IMR-90 (cell line): Measurements from ENCODE around the gene DCLK1. TPM values are rescaled to one million over a fixed set of nuclear protein-coding genes. Genes with fewer than 3 reads are reported as not detected.

ENCODE experiments used
- ATAC-seq: fragments of 200-7000 bp; cut with Tn5 transposase; 2 replicates; pipeline ENCODE4 v1.9.1; 2020; ENCODE audit warnings: low read depth, mild to moderate bottlenecking, moderate library complexity
- BruUV-seq: library from RNA; stranded (reverse); fragments of 400-500 nt; replicated peaks from 2 replicates; lab custom pipeline; 2021; lab: Mats Ljungman, UMichigan
- CTCF ChIA-PET: fragments of 300-600 bp; formaldehyde crosslinking; extraction: SDS; loops from one replicate; lab custom pipeline; 2021; ENCODE audit warnings: antibody characterized with exemption; lab: Yijun Ruan, JAX
- POLR2A ChIA-PET: fragments of 300-600 bp; sonication (Branson Sonifier 250); formaldehyde crosslinking; loops from one replicate; lab custom pipeline; 2022; ENCODE audit warnings: antibody characterized with exemption; ENCODE audit not compliant: unreplicated experiment; lab: Charles Lee
- DNase-seq: peaks from one replicate; pipeline ENCODE4 v3.0.0; 2013
- H2AFZ ChIP-seq: replicated peaks from 2 replicates; pipeline ENCODE3; 2013; ENCODE audit warnings: low read length, mild to moderate bottlenecking; ENCODE audit not compliant: poor library complexity
- H2AK5ac ChIP-seq: 2 replicates; pipeline ENCODE4 v1.6.1; 2013; ENCODE audit warnings: low read depth, low read length, inconsistent platforms
- H2AK9ac ChIP-seq: replicated peaks from 2 replicates; pipeline ENCODE3; 2013; ENCODE audit warnings: mild to moderate bottlenecking, low read depth, low read length, moderate library complexity; ENCODE audit not compliant: poor library complexity
- H2BK120ac ChIP-seq: 2 replicates; pipeline ENCODE4 v1.6.1; 2013; ENCODE audit warnings: low read depth, low read length, inconsistent platforms
- H2BK15ac ChIP-seq: 3 replicates; pipeline ENCODE4 v1.6.1; 2013; ENCODE audit warnings: low read depth, low read length, inconsistent platforms
- H2BK20ac ChIP-seq: 2 replicates; pipeline ENCODE4 v1.6.1; 2013; ENCODE audit warnings: low read depth, mild to moderate bottlenecking, inconsistent platforms, low read length, moderate library complexity
- H2BK5ac ChIP-seq: 2 replicates; pipeline ENCODE4 v1.6.1; 2013; ENCODE audit warnings: mild to moderate bottlenecking, low read depth, low read length, inconsistent platforms; ENCODE audit not compliant: poor library complexity, severe bottlenecking
- H3K14ac ChIP-seq: replicated peaks from 2 replicates; pipeline ENCODE4 v1.6.1; 2013; ENCODE audit warnings: low read depth, low read length, inconsistent platforms
- H3K18ac ChIP-seq: 2 replicates; pipeline ENCODE4 v1.6.1; 2013; ENCODE audit warnings: low read depth, low read length, control low read depth
- H3K23ac ChIP-seq: 2 replicates; pipeline ENCODE4 v1.6.1; 2013; ENCODE audit warnings: low read depth, low read length, inconsistent platforms
- H3K27ac ChIP-seq: 2 replicates; pipeline ENCODE4 v1.5.1; 2013; ENCODE audit warnings: mild to moderate bottlenecking, control low read depth, low read length; ENCODE audit not compliant: insufficient read depth
- H3K27me3 ChIP-seq: 2 replicates; pipeline ENCODE4 v1.6.1; 2013; ENCODE audit warnings: low read length; ENCODE audit not compliant: control insufficient read depth, insufficient read depth
- H3K36me3 ChIP-seq: 2 replicates; pipeline ENCODE4 v1.6.1; 2013; ENCODE audit warnings: low read length, mixed read lengths; ENCODE audit not compliant: control insufficient read depth, insufficient read depth
- H3K4ac ChIP-seq: 2 replicates; pipeline ENCODE4 v1.6.1; 2013; ENCODE audit warnings: low read depth, low read length, inconsistent platforms
- H3K4me1 ChIP-seq: 2 replicates; pipeline ENCODE4 v1.6.1; 2013; ENCODE audit warnings: low read length, mixed read lengths; ENCODE audit not compliant: control insufficient read depth, insufficient read depth
- H3K4me2 ChIP-seq: 2 replicates; pipeline ENCODE4 v1.6.1; 2013; ENCODE audit warnings: low read depth, mild to moderate bottlenecking, control low read depth, low read length, moderate library complexity
- H3K4me3 ChIP-seq: 2 replicates; pipeline ENCODE4 v1.5.1; 2013; ENCODE audit warnings: low read depth, mild to moderate bottlenecking, control low read depth, low read length, moderate library complexity; ENCODE audit not compliant: insufficient read depth
- H3K56ac ChIP-seq: 2 replicates; pipeline ENCODE4 v1.6.1; 2013; ENCODE audit warnings: low read length, inconsistent platforms; ENCODE audit not compliant: insufficient read depth; ENCODE audit errors: extremely low read depth
- H3K79me1 ChIP-seq, 2 experiments: 2 replicates each; pipeline ENCODE4 v1.6.1; 2013; ENCODE audit warnings: low read length in 2 of 2, inconsistent platforms in 1 of 2, low read depth in 1 of 2
- H3K9ac ChIP-seq: 2 replicates; pipeline ENCODE4 v1.6.1; 2013; ENCODE audit warnings: low read depth, low read length, control low read depth
- H3K9me1 ChIP-seq: 2 replicates; pipeline ENCODE4 v1.6.1; 2013; ENCODE audit warnings: low read length, inconsistent platforms; ENCODE audit not compliant: insufficient read depth
- H3K9me3 ChIP-seq: 2 replicates; pipeline ENCODE4 v1.6.1; 2013; ENCODE audit warnings: low read length; ENCODE audit not compliant: control insufficient read depth, insufficient read depth
- H4K20me1 ChIP-seq: 2 replicates; pipeline ENCODE4 v1.6.1; 2013; ENCODE audit warnings: low read length, inconsistent platforms; ENCODE audit not compliant: insufficient read depth
- H4K5ac ChIP-seq: 2 replicates; pipeline ENCODE4 v1.6.1; 2013; ENCODE audit warnings: mild to moderate bottlenecking, low read depth, low read length, control low read depth
- H4K8ac ChIP-seq, 2 experiments: 2 replicates each; pipeline ENCODE4 v1.6.1; 2013; ENCODE audit warnings: low read depth in 2 of 2, low read length in 2 of 2, control low read depth in 1 of 2, inconsistent platforms in 1 of 2
- H4K91ac ChIP-seq: 2 replicates; pipeline ENCODE4 v1.6.1; 2013; ENCODE audit warnings: low read depth, low read length, inconsistent platforms; ENCODE audit not compliant: insufficient read depth
- BHLHE40 ChIP-seq: fragments of 150-350 bp; IDR thresholded peaks from 2 replicates; pipeline ENCODE4 v1.6.1; 2016; ENCODE audit warnings: mild to moderate bottlenecking, low read depth, low read length
- CEBPB ChIP-seq: IDR thresholded peaks from 2 replicates; pipeline ENCODE4 v1.6.1; 2012; ENCODE audit warnings: low read depth, low read length, improper control_type of control experiment
- CHD1 ChIP-seq: IDR thresholded peaks from 2 replicates; pipeline ENCODE4 v1.6.1; 2012; ENCODE audit warnings: low read depth, low read length, improper control_type of control experiment
- CTCF ChIP-seq: conservative IDR thresholded peaks from 2 replicates; pipeline ENCODE4 v1.5.1; 2012; ENCODE audit warnings: mild to moderate bottlenecking, low read depth, low read length, improper control_type of control experiment
- ELK1 ChIP-seq: fragments of 150-350 bp; IDR thresholded peaks from 2 replicates; pipeline ENCODE4 v1.6.1; 2016; ENCODE audit warnings: low read depth, mild to moderate bottlenecking, low read length, moderate library complexity, borderline replicate concordance
- FOS ChIP-seq: fragments of 150-350 bp; IDR thresholded peaks from 2 replicates; pipeline ENCODE4 v1.6.1; 2016; ENCODE audit warnings: low read depth, low read length
- MXI1 ChIP-seq: IDR thresholded peaks from 2 replicates; pipeline ENCODE4 v1.6.1; 2012; ENCODE audit warnings: low read depth, mild to moderate bottlenecking, low read length, moderate library complexity, borderline replicate concordance
- NFE2L2 ChIP-seq: fragments of 150-350 bp; IDR thresholded peaks from 2 replicates; pipeline ENCODE4 v1.6.1; 2016; ENCODE audit warnings: low read depth, mild to moderate bottlenecking, low read length
- POLR2A ChIP-seq: IDR thresholded peaks from 2 replicates; pipeline ENCODE4 v1.6.1; 2012; ENCODE audit warnings: mild to moderate bottlenecking, low read depth, low read length
- RAD21 ChIP-seq: IDR thresholded peaks from 2 replicates; pipeline ENCODE4 v1.6.1; 2012; ENCODE audit warnings: low read length, improper control_type of control experiment
- RFX5 ChIP-seq: IDR thresholded peaks from 2 replicates; pipeline ENCODE4 v1.8.0; 2012; ENCODE audit warnings: low read depth, mild to moderate bottlenecking, low read length, moderate library complexity
- SMC3 ChIP-seq: fragments of 150-350 bp; IDR thresholded peaks from 2 replicates; pipeline ENCODE4 v1.6.1; 2016; ENCODE audit warnings: low read depth, mild to moderate bottlenecking, antibody characterized with exemption, low read length, moderate library complexity
- USF2 ChIP-seq: fragments of 150-350 bp; IDR thresholded peaks from 2 replicates; pipeline ENCODE4 v1.6.1; 2017; ENCODE audit warnings: mild to moderate bottlenecking, antibody characterized with exemption, low read length, low read depth
- WGBS, 2 experiments: methylation state at CpG; one replicate each; pipeline versions ENCODE4 v1.1.5 to v1.1.7; 2013; ENCODE audit warnings: missing lambda C conversion rate in 2 of 2; ENCODE audit not compliant: insufficient read length in 1 of 2; ENCODE audit errors: extremely low coverage in 2 of 2; 5-methylcytosine and 5-hydroxymethylcytosine counted together
- dilution Hi-C: fragments of 300-500 bp; cut with HindIII; formaldehyde crosslinking; loops from one replicate; pipeline ENCODE4 v1.14.3; 2018; ENCODE audit warnings: low sequenced_read_pairs; ENCODE audit not compliant: unreplicated experiment
- in situ Hi-C: fragments of 300-500 bp; cut with MboI; formaldehyde crosslinking; loops from 3 replicates; pipeline ENCODE4 v1.14.3; 2019; ENCODE audit warnings: low sequenced_read_pairs, inconsistent platforms, mixed read lengths
- intact Hi-C: fragments of 100-400 bp; cut with micrococcal nuclease; formaldehyde crosslinking; loops from 2 replicates; pipeline ENCODE4 v1.10.0; 2022
- polyA plus RNA-seq, 3 experiments: library from polyadenylated mRNA; depleted of rRNA; stranded (reverse); fragments of >200 nt; gene quantifications; 2 replicates each; pipeline ENCODE4 v1.2.3, GENCODE V29; 2012; ENCODE audit warnings: low replicate concordance in 1 of 3
- total RNA-seq: library from RNA; depleted of rRNA; stranded (reverse); fragments of >200 nt; gene quantifications from 2 replicates; pipeline ENCODE4 v1.2.3, GENCODE V29; 2012

DCLK1 gene
- total and polyA plus RNA-seq, 2 of the 4 experiments (the other 2 are of a cell fraction): under 0.01 to 0.02 TPM

- Histone ChIP-seq H2BK20ac (no peak overlapping the region), H2BK120ac (no peak overlapping the region), H3K27me3 (no peaks in the 10 kb centered on the region), H2AK9ac (no peak overlapping the region), H2BK5ac (no peak overlapping the region), H3K4ac (no peak overlapping the region), H3K9ac (no peak overlapping the region), H3K79me1 (no peaks in the 10 kb centered on the region), H3K4me2 (no peak overlapping the region), H3K9me1 (no peaks in the 10 kb centered on the region), H3K27ac (no peak overlapping the region), H3K18ac (no peak overlapping the region), H4K5ac (no peak overlapping the region), H3K36me3 (no peaks in the 10 kb centered on the region), H2AK5ac (no peak overlapping the region), H3K23ac (no peak overlapping the region), H3K56ac (no peak overlapping the region), H3K14ac (no peak overlapping the region), H3K9me3 (peaks cover 5% of the 10 kb centered on the region), H4K91ac (no peak overlapping the region), H4K20me1 (no peaks in the 10 kb centered on the region), H4K8ac (no peak overlapping the region), H2BK15ac (no peak overlapping the region), H3K4me3 (no peak overlapping the region), H2AFZ (no peak overlapping the region), H3K4me1 (no peaks in the 10 kb centered on the region)
- DNase-seq (no peak), ATAC-seq (no peak)
- BruUV-seq: no TSS peak
- ChIA-PET CTCF (interaction anchor here (0.6 kb wide), 1 partner anchor 1052 kb away, joined by 6 read pairs; no protein-coding TSS in a partner anchor), POLR2A (no interaction called here)
- dilution Hi-C loops: no loop called here
- intact Hi-C loops: no loop called here
- in situ Hi-C loops: no loop called here
- TF ChIP-seq ELK1 (no peak), BHLHE40 (no peak), MXI1 (no peak), CEBPB (no peak), POLR2A (no peak), SMC3 (no peak), RAD21 (no peak), NFE2L2 (no peak), USF2 (no peak), FOS (no peak), CTCF (no peak), CHD1 (no peak), RFX5 (no peak)
- no CpG with 5 or more reads among the region's 4 CpGs for WGBS, 2 experiments
Observed at GRCh38 chr13:35940734-35941133, 190.4 kb downstream of the DCLK1 start.
